Lower lobe of right lung (tissue), 2 donors: ENCODE measurements around the gene FOXN3. TPM values are rescaled to one million over a fixed set of nuclear protein-coding genes. Genes with fewer than 3 reads are reported as not detected.

ENCODE experiments used
- ATAC-seq, 2 donors: fragments of 200-7000 bp; cut with Tn5 transposase; one replicate each; pipeline ENCODE4 v1.9.1; 2020 to 2022; ENCODE audit warnings: mild to moderate bottlenecking in 2 of 2, moderate library complexity in 2 of 2
- DNase-seq: peaks from one replicate; pipeline ENCODE4 v3.0.0-alpha.2; 2020
- H3K27ac ChIP-seq: fragments of 200-600 bp; one replicate; pipeline ENCODE4 v1.8.0; 2022
- H3K27me3 ChIP-seq: fragments of 200-600 bp; one replicate; pipeline ENCODE4 v1.8.0; 2022; ENCODE audit warnings: low read depth
- H3K36me3 ChIP-seq: fragments of 200-600 bp; one replicate; pipeline ENCODE4 v1.8.0; 2022; ENCODE audit warnings: mild to moderate bottlenecking
- H3K4me1 ChIP-seq: fragments of 200-600 bp; one replicate; pipeline ENCODE4 v1.8.0; 2022
- H3K4me3 ChIP-seq: fragments of 200-600 bp; one replicate; pipeline ENCODE4 v1.8.0; 2022; ENCODE audit warnings: mild to moderate bottlenecking
- H3K9me3 ChIP-seq: fragments of 200-600 bp; one replicate; pipeline ENCODE4 v1.8.0; 2022
- intact Hi-C: fragments of 100-400 bp; cut with DNase I; formaldehyde crosslinking; loops from one replicate; pipeline ENCODE4 v1.11.0; 2022
- total RNA-seq: library from RNA; stranded (reverse); fragmentation: NEBNext Ultra II Directional; extraction: Animal tissue kit (Norgen Biotek cat#: 25700); gene quantifications from one replicate; pipeline ENCODE4 v1.2.1, GENCODE V29; 2021
- TF ChIP-seq, protein P1 (sequence below): fragments of 200-600 bp; IDR thresholded peaks from one replicate; pipeline ENCODE4 v1.8.0; 2022; ENCODE audit warnings: antibody characterized with exemption, mild to moderate bottlenecking
- donor health status: DM: no; HTN: yes; CAD: no; lungs with severe emphysema.

The FOXN3 gene
- total RNA-seq, 1 donor from 2014 or later, result 116 TPM

DNA sequence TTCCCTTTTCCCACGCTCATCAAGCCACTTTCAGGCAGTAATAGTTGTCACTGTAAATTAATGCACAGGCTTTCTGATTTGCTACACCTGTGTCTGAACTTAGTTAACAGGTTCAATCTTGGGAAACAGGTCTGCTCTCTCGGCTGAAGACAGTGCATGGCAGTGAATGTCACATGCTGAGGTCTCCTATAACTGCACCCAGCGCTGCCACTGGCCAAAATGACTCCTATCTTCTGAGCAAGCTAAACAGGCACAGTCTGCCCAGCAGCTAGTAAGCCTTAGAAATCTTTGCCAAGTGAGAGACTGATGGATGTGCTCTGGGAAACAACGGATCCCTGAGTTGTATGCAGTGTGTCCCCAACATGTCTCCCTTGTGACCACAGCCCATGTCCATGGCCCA lies 25.2 kb upstream of the FOXN3 start:
- intact Hi-C loops, result no loop called here
- TF ChIP-seq, protein P1, sequence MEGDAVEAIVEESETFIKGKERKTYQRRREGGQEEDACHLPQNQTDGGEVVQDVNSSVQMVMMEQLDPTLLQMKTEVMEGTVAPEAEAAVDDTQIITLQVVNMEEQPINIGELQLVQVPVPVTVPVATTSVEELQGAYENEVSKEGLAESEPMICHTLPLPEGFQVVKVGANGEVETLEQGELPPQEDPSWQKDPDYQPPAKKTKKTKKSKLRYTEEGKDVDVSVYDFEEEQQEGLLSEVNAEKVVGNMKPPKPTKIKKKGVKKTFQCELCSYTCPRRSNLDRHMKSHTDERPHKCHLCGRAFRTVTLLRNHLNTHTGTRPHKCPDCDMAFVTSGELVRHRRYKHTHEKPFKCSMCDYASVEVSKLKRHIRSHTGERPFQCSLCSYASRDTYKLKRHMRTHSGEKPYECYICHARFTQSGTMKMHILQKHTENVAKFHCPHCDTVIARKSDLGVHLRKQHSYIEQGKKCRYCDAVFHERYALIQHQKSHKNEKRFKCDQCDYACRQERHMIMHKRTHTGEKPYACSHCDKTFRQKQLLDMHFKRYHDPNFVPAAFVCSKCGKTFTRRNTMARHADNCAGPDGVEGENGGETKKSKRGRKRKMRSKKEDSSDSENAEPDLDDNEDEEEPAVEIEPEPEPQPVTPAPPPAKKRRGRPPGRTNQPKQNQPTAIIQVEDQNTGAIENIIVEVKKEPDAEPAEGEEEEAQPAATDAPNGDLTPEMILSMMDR, result no peak
- H3K27ac ChIP-seq, result no peak overlapping the region
- H3K4me1 ChIP-seq, result peaks cover 34% of the 10 kb centered on the region
- ATAC-seq (no peak), DNase-seq (no peak)
- no peaks in the 10 kb centered on the region for H3K36me3 ChIP-seq
- H3K4me3 ChIP-seq, result no peak overlapping the region
- H3K27me3 ChIP-seq, result no peaks in the 10 kb centered on the region
- no peaks in the 10 kb centered on the region for H3K9me3 ChIP-seq

DNA sequence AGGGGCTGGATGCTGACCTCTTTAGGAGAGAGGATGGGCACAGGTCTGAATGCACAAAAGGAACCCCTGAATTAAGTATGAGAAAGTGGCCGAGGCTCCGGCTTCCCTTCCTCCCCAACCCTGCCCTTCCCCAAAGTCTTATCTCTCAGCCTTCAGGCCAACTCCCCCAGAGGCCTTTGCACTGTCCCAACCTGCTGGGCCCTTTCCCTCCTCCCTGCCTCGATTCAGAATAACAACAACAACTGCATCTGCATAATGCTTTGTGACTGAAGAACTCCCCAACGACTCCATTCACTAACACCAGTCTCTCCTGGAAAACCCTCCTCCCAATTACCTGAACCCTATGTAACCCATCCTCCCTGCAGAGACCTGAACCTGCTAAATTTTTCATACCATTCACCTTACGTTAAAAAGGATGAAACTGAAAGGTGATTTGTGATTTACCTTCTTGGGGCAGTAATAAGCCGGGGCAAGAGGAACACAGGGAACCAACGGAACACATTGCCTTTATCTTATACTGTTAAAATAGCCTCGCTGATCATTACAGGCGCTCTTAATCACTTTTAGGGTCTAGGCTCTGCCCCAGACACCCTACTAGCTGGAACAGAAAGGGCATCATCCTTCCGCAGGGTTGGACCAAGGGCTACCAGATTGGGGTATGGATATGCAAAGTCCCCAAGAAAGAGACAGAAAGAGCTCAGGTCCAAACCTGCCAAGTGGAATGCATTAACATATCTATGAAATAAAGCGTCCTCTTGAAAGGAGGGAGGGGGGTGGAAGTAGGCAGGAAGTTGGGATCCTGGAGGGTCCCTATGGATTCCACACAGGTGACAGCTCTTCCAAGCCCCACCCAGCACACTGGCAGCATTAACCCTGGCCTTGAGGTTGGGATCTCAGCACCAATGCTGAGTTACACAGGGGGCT lies 24.2 kb upstream of the FOXN3 start:
- H3K27ac ChIP-seq, result no peak overlapping the region
- DNase-seq (no peak), ATAC-seq (no peak)
- peaks cover 29% of the 10 kb centered on the region for H3K4me1 ChIP-seq
- no peaks in the 10 kb centered on the region for H3K36me3 ChIP-seq
- no peak overlapping the region for H3K4me3 ChIP-seq
- no peaks in the 10 kb centered on the region for H3K27me3 ChIP-seq
- TF ChIP-seq, protein P1, result no peak
- intact Hi-C loops, result no loop called here
- H3K9me3 ChIP-seq, result no peaks in the 10 kb centered on the region

GRCh38 chr14:89435892-89436656 lies 19.0 kb upstream of the FOXN3 start:
- TF ChIP-seq, protein P1, result no peak
- intact Hi-C loops, result no loop called here
- no peaks in the 10 kb centered on the region for H3K27me3 ChIP-seq
- peaks cover 8% of the 10 kb centered on the region for H3K4me1 ChIP-seq
- ATAC-seq (no peak), DNase-seq (no peak)
- no peak overlapping the region for H3K27ac ChIP-seq
- no peaks in the 10 kb centered on the region for H3K36me3 ChIP-seq
- no peak overlapping the region for H3K4me3 ChIP-seq
- H3K9me3 ChIP-seq, result no peaks in the 10 kb centered on the region

DNA sequence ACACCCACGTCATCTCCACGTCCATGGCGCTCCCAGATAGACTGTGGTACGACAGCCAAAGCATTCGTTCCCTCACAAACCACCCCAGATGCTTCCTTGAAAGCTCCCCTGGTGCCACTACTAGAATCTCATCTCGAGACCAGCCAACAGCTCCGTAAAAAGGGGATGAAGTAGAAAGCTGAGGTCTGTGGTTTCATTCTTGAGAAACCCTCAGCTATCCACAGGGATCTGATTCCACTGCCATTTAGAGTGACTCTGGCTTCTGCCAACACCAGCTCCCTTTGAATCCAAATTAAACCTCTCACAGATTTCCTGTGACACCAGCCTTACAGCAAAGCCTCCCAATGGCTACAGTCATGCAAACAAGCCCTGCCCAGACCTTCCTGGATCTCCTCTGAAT lies 18.5 kb upstream of the FOXN3 start:
- ATAC-seq (no peak), DNase-seq (no peak)
- Histone ChIP-seq H3K4me3 (no peak overlapping the region), H3K27ac (no peak overlapping the region), H3K36me3 (no peaks in the 10 kb centered on the region), H3K27me3 (no peaks in the 10 kb centered on the region), H3K9me3 (no peaks in the 10 kb centered on the region), H3K4me1 (peaks cover 13% of the 10 kb centered on the region)
- intact Hi-C loops, result no loop called here
- TF ChIP-seq, protein P1, result no peak

GRCh38 chr14:89432226-89432625 lies 15.2 kb upstream of the FOXN3 start:
- H3K27me3 ChIP-seq, result no peaks in the 10 kb centered on the region
- H3K27ac ChIP-seq, result no peak overlapping the region
- intact Hi-C loops, result no loop called here
- H3K9me3 ChIP-seq, result no peaks in the 10 kb centered on the region
- TF ChIP-seq, protein P1, result no peak
- peaks cover 43% of the 10 kb centered on the region for H3K4me1 ChIP-seq
- no peak overlapping the region for H3K4me3 ChIP-seq
- no peaks in the 10 kb centered on the region for H3K36me3 ChIP-seq
- DNase-seq (no peak), ATAC-seq (no peak)
